ENCODE measurements around the gene GRPEL1. TPM values are rescaled to one million over a fixed set of nuclear protein-coding genes. Genes with fewer than 3 reads are reported as not detected.

Gene GRPEL1
- polyA plus RNA-seq, 4 donors: 27.6 to 36.8 (median 31.3) TPM

GRCh38 chr4:7050481-7051143 is 17.3 kb downstream of the GRPEL1 start:
- H3K9me3 ChIP-seq (ENCODE audit: control insufficient read depth in 2 of 2, insufficient read depth in 1 of 2, low read depth in 1 of 2, low read length in 1 of 2): no peaks in the 10 kb centered on the region
- FAIRE-seq (no peak), DNase-seq (no peak)
- H3K36me3 ChIP-seq (ENCODE audit: control insufficient read depth in 3 of 3, insufficient read depth in 2 of 3, low read depth in 1 of 3, low read length in 3 of 3): peaks cover 0 to 94% (median 17%) of the 10 kb centered on the region in 3 donors
- H3K27ac ChIP-seq (ENCODE audit: low read depth in 1 of 3, low read length in 2 of 3): no peak overlapping the region
- no peak overlapping the region for H3K4me3 ChIP-seq (ENCODE audit: low read depth in 1 of 3, low read length in 3 of 3)
- peaks cover 0 to 8% (median 0%) of the 10 kb centered on the region in 3 donors for H3K4me1 ChIP-seq (ENCODE audit: control insufficient read depth in 3 of 3, insufficient read depth in 2 of 3, low read depth in 1 of 3, low read length in 2 of 3)
- WGBS, 3 donors: 76 to 85% (median 77%) methylated on average over 34 to 36 of the region's 36 CpGs
- no peaks in the 10 kb centered on the region for H3K27me3 ChIP-seq (ENCODE audit: control insufficient read depth in 3 of 3, insufficient read depth in 3 of 3, low read length in 3 of 3)

- H3K27ac ChIP-seq (ENCODE audit: low read depth in 1 of 3, low read length in 2 of 3): no peak overlapping the region
- DNase-seq: no peak
- WGBS, 3 donors: 70 to 88% (median 73%) methylated on average over 11 of the region's 11 CpGs
- H3K9me3 ChIP-seq (ENCODE audit: control insufficient read depth in 2 of 2, insufficient read depth in 1 of 2, low read depth in 1 of 2, low read length in 1 of 2): no peaks in the 10 kb centered on the region
- H3K36me3 ChIP-seq (ENCODE audit: control insufficient read depth in 3 of 3, insufficient read depth in 2 of 3, low read depth in 1 of 3, low read length in 3 of 3): peaks cover 0 to 88% (median 10%) of the 10 kb centered on the region in 3 donors
- no peak for FAIRE-seq
- peaks cover 0 to 16% (median 8%) of the 10 kb centered on the region in 3 donors for H3K4me1 ChIP-seq (ENCODE audit: control insufficient read depth in 3 of 3, insufficient read depth in 2 of 3, low read depth in 1 of 3, low read length in 2 of 3)
- no peak overlapping the region for H3K4me3 ChIP-seq (ENCODE audit: low read depth in 1 of 3, low read length in 3 of 3)
- H3K27me3 ChIP-seq (ENCODE audit: control insufficient read depth in 3 of 3, insufficient read depth in 3 of 3, low read length in 3 of 3): no peaks in the 10 kb centered on the region
These were observed 18.1 kb downstream of the GRPEL1 start for GRCh38 chr4:7049739-7050138.

- peaks cover 0 to 16% (median 10%) of the 10 kb centered on the region in 3 donors for H3K4me1 ChIP-seq (ENCODE audit: control insufficient read depth in 3 of 3, insufficient read depth in 2 of 3, low read depth in 1 of 3, low read length in 2 of 3)
- WGBS, 3 donors: 85 to 95% (median 89%) methylated on average over 4 of the region's 4 CpGs
These were observed 18.6 kb downstream of the GRPEL1 start for GRCh38 chr4:7049295-7049694.

GRCh38 chr4:7048642-7049041 is 19.2 kb downstream of the GRPEL1 start:
- Histone ChIP-seq H3K27me3 (ENCODE audit: control insufficient read depth in 3 of 3, insufficient read depth in 3 of 3, low read length in 3 of 3) (no peaks in the 10 kb centered on the region), H3K4me1 (ENCODE audit: control insufficient read depth in 3 of 3, insufficient read depth in 2 of 3, low read depth in 1 of 3, low read length in 2 of 3) (peaks cover 0 to 16% (median 10%) of the 10 kb centered on the region in 3 donors), H3K36me3 (ENCODE audit: control insufficient read depth in 3 of 3, insufficient read depth in 2 of 3, low read depth in 1 of 3, low read length in 3 of 3) (peaks cover 0 to 77% (median under 1%) of the 10 kb centered on the region in 3 donors), H3K4me3 (ENCODE audit: low read depth in 1 of 3, low read length in 3 of 3) (no peak overlapping the region), H3K27ac (ENCODE audit: low read depth in 1 of 3, low read length in 2 of 3) (no peak overlapping the region), H3K9me3 (ENCODE audit: control insufficient read depth in 2 of 2, insufficient read depth in 1 of 2, low read depth in 1 of 2, low read length in 1 of 2) (no peaks in the 10 kb centered on the region)
- no peak for DNase-seq
- WGBS, 3 donors: 93 to 95% (median 95%) methylated on average over 12 of the region's 12 CpGs
- FAIRE-seq: no peak

More at GRCh38 chr4:7049295-7049694, 18.6 kb downstream of the GRPEL1 start:
- Histone ChIP-seq H3K9me3 (ENCODE audit: control insufficient read depth in 2 of 2, insufficient read depth in 1 of 2, low read depth in 1 of 2, low read length in 1 of 2) (no peaks in the 10 kb centered on the region), H3K27me3 (ENCODE audit: control insufficient read depth in 3 of 3, insufficient read depth in 3 of 3, low read length in 3 of 3) (no peaks in the 10 kb centered on the region), H3K36me3 (ENCODE audit: control insufficient read depth in 3 of 3, insufficient read depth in 2 of 3, low read depth in 1 of 3, low read length in 3 of 3) (peaks cover 0 to 84% (median 6%) of the 10 kb centered on the region in 3 donors), H3K4me3 (ENCODE audit: low read depth in 1 of 3, low read length in 3 of 3) (no peak overlapping the region), H3K27ac (ENCODE audit: low read depth in 1 of 3, low read length in 2 of 3) (no peak overlapping the region)
- no peak for FAIRE-seq
- no peak for DNase-seq

GRCh38 chr4:7046971-7047370 is 20.9 kb downstream of the GRPEL1 start:
- 88 to 93% (median 92%) methylated on average over 9 of the region's 9 CpGs for WGBS, 3 donors
- no peak overlapping the region for H3K4me3 ChIP-seq (ENCODE audit: low read depth in 1 of 3, low read length in 3 of 3)
- H3K9me3 ChIP-seq (ENCODE audit: control insufficient read depth in 2 of 2, insufficient read depth in 1 of 2, low read depth in 1 of 2, low read length in 1 of 2): no peaks in the 10 kb centered on the region
- FAIRE-seq (no peak), DNase-seq (no peak)
- no peak overlapping the region for H3K27ac ChIP-seq (ENCODE audit: low read depth in 1 of 3, low read length in 2 of 3)
- peaks cover 0 to 61% (median 0%) of the 10 kb centered on the region in 3 donors for H3K36me3 ChIP-seq (ENCODE audit: control insufficient read depth in 3 of 3, insufficient read depth in 2 of 3, low read depth in 1 of 3, low read length in 3 of 3)
- peaks cover 0 to 16% (median 11%) of the 10 kb centered on the region in 3 donors for H3K4me1 ChIP-seq (ENCODE audit: control insufficient read depth in 3 of 3, insufficient read depth in 2 of 3, low read depth in 1 of 3, low read length in 2 of 3)
- H3K27me3 ChIP-seq (ENCODE audit: control insufficient read depth in 3 of 3, insufficient read depth in 3 of 3, low read length in 3 of 3): no peaks in the 10 kb centered on the region

- 80 to 86% (median 85%) methylated on average over 23 of the region's 23 CpGs for WGBS, 3 donors
- no peak for FAIRE-seq
- peaks cover 0 to 3% (median 0%) of the 10 kb centered on the region in 3 donors for H3K27me3 ChIP-seq (ENCODE audit: control insufficient read depth in 3 of 3, insufficient read depth in 3 of 3, low read length in 3 of 3)
- H3K4me3 ChIP-seq (ENCODE audit: low read depth in 1 of 3, low read length in 3 of 3): no peak overlapping the region
- no peaks in the 10 kb centered on the region for H3K9me3 ChIP-seq (ENCODE audit: control insufficient read depth in 2 of 2, insufficient read depth in 1 of 2, low read depth in 1 of 2, low read length in 1 of 2)
- no peak for DNase-seq
- H3K4me1 ChIP-seq (ENCODE audit: control insufficient read depth in 3 of 3, insufficient read depth in 2 of 3, low read depth in 1 of 3, low read length in 2 of 3): peaks cover 0 to 18% (median 16%) of the 10 kb centered on the region in 3 donors
- peaks cover 0 to 56% (median 0%) of the 10 kb centered on the region in 3 donors for H3K36me3 ChIP-seq (ENCODE audit: control insufficient read depth in 3 of 3, insufficient read depth in 2 of 3, low read depth in 1 of 3, low read length in 3 of 3)
- H3K27ac ChIP-seq (ENCODE audit: low read depth in 1 of 3, low read length in 2 of 3): no peak overlapping the region
These were observed 21.6 kb downstream of the GRPEL1 start for GRCh38 chr4:7045961-7046921.

- peaks cover 0 to 3% (median 0%) of the 10 kb centered on the region in 3 donors for H3K27me3 ChIP-seq (ENCODE audit: control insufficient read depth in 3 of 3, insufficient read depth in 3 of 3, low read length in 3 of 3)
- no peak for DNase-seq
- H3K9me3 ChIP-seq (ENCODE audit: control insufficient read depth in 2 of 2, insufficient read depth in 1 of 2, low read depth in 1 of 2, low read length in 1 of 2): no peaks in the 10 kb centered on the region
- H3K4me1 ChIP-seq (ENCODE audit: control insufficient read depth in 3 of 3, insufficient read depth in 2 of 3, low read depth in 1 of 3, low read length in 2 of 3): peaks cover 0 to 21% (median 16%) of the 10 kb centered on the region in 3 donors
- 85 to 91% (median 85%) methylated on average over 8 of the region's 8 CpGs for WGBS, 3 donors
- no peak overlapping the region for H3K4me3 ChIP-seq (ENCODE audit: low read depth in 1 of 3, low read length in 3 of 3)
- peaks cover 0 to 51% (median 0%) of the 10 kb centered on the region in 3 donors for H3K36me3 ChIP-seq (ENCODE audit: control insufficient read depth in 3 of 3, insufficient read depth in 2 of 3, low read depth in 1 of 3, low read length in 3 of 3)
- no peak overlapping the region for H3K27ac ChIP-seq (ENCODE audit: low read depth in 1 of 3, low read length in 2 of 3)
- FAIRE-seq: no peak
These were observed 22.3 kb downstream of the GRPEL1 start for GRCh38 chr4:7045553-7045952.

Measured in small intestine (tissue), 7 donors.